ENCODE measurements around the gene CHIC2.
"Not testable (repeated sequence)": the region's sequence is repeated elsewhere in the genome, so short reads cannot be mapped to it uniquely, and the experiment has no call there.

The CHIC2 gene

DNA sequence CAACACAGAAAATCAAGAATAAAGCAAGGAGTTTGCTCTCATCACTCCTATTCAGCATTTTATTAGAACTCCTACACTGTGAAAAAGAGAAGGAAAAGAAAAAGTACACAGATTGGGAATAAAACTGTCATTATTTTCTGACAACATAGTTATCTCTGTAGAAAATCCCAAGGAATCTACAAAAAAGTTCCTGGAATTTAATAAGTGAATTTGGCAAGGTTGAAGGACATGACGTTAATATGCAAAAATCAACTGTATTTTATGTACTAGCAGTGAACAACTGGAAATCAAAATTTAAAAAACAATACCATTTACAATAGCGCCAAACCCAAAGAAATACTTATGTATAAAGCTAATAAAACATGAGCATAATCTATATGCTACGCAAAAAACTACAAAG is 26.3 kb downstream of the CHIC2 start:
- H3K27ac ChIP-seq = no peak overlapping the region
- TF ChIP-seq ZFX (IDR thresholded peaks at IDR 0.05) (no peak), CTCF (conservative IDR thresholded peaks at IDR 0.05) (no peak)

DNA sequence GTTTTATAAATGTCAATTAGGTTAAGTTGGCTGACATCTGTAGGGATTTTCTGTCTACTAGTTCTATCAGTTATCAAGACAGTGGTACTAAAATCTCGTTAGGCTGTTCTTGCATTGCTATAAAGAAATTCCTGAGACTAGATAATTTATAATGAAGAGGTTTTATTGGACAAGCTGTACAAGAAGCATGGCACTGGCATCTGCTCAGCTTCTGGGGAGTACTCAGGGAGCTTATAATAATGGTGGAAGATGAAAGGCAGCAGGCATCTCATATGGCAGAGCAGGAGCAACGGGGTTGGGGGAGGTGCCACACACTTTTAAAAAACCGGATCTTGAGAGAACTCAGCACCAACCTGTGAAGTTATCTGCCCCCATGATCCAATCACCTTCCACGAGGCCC is 28.2 kb downstream of the CHIC2 start:
- TF ChIP-seq CTCF (conservative IDR thresholded peaks at IDR 0.05) = no peak
- TF ChIP-seq ZFX (IDR thresholded peaks at IDR 0.05) = no peak
- H3K27ac ChIP-seq = no peak overlapping the region

DNA sequence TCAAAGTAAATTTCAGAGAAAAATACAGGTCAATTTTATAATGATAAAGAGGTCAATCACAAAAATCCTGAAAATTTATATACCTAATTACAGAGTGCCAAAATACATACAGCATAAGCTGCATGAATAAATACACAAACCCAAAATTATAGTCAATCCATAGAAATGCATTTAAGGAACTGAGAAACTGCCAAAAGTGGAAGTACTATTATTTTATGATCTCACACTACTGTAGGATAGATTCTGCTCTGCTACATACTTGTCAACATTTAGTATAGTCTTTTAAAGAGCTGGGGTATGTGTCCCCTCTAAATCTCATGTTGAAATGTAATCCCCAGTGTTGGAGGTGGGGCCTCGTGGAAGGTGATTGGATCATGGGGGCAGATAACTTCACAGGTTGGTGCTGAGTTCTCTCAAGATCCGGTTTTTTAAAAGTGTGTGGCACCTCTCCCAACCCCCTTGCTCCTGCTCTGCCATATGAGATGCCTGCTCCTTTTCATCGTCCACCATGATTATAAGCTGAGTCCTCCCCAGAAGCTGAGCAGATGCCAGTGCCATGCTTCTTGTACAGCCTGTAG is 31.8 kb downstream of the CHIC2 start:
- TF ChIP-seq ZFX (IDR thresholded peaks at IDR 0.05) = no peak
- TF ChIP-seq CTCF (conservative IDR thresholded peaks at IDR 0.05) = no peak
- H3K27ac ChIP-seq = no peak overlapping the region

- H3K27ac ChIP-seq = no peak overlapping the region
- TF ChIP-seq CTCF (conservative IDR thresholded peaks at IDR 0.05) (no peak), ZFX (IDR thresholded peaks at IDR 0.05) (no peak)
These were observed 37.1 kb downstream of the CHIC2 start for GRCh38 chr4:54027311-54027710.

GRCh38 chr4:54025582-54025981 is 38.8 kb downstream of the CHIC2 start:
- H3K27ac ChIP-seq = no peak overlapping the region

DNA sequence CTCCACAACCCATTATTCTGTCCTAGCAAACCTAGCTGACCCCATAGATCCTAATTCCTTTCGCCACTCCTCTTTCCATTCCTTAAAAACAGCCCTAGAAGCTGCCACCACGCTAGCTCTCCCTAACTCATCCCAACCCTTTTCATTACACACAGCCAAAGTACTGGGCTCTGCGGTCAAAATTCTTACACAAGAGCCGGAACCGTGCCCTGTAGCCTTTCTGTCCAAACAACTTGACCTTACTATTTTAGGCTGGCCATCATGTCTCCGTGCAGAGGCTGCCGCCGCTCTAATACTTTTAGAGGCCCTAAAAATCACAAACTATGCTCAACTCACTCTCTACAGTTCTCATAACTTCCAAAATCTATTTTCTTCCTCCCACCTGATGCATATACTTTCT is 41.4 kb downstream of the CHIC2 start:
- not testable (repeated sequence) for H3K27ac ChIP-seq

More at GRCh38 chr4:54025582-54025981, 38.8 kb downstream of the CHIC2 start:
- TF ChIP-seq ZFX (IDR thresholded peaks at IDR 0.05) (no peak), CTCF (conservative IDR thresholded peaks at IDR 0.05) (no peak)

- TF ChIP-seq ZFX (IDR thresholded peaks at IDR 0.05) (no peak), CTCF (conservative IDR thresholded peaks at IDR 0.05) (no peak)
- H3K27ac ChIP-seq = no peak overlapping the region
These were observed 46.4 kb downstream of the CHIC2 start for GRCh38 chr4:54017974-54018373.

DNA sequence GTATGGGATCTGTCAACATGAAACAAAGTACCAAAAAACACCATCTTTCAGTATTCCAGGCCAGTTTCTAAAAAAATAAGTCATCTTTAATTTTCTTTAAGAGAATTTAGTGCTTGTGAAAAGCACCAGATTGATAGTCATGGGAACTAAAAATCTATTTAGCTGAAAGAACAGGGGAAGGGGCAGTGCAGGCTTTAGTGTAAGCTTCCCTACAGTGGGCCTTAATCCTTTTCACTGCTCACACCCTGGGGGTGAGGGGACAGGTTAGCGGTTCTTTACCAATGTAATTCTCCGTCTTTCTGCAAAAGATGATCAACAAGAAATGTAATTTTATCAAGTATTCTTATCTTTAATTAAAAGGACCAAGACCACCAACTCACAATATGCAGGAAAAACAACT is 47.1 kb downstream of the CHIC2 start:
- TF ChIP-seq CTCF (conservative IDR thresholded peaks at IDR 0.05) = no peak
- no peak for TF ChIP-seq ZFX (IDR thresholded peaks at IDR 0.05)
- no peak overlapping the region for H3K27ac ChIP-seq

Data from C4-2B (cell line).